Left forelimb (tissue), 1 donor: ENCODE measurements around the gene FADS2.
"Not testable (repeated sequence)": the region's sequence is repeated elsewhere in the genome, so short reads cannot be mapped to it uniquely, and the experiment has no call there.

Experiments
- DNase-seq: peaks from one replicate; pipeline ENCODE4 v3.0.0-alpha.2; 2018; ENCODE audit warnings: low spot score

FADS2 gene

DNA sequence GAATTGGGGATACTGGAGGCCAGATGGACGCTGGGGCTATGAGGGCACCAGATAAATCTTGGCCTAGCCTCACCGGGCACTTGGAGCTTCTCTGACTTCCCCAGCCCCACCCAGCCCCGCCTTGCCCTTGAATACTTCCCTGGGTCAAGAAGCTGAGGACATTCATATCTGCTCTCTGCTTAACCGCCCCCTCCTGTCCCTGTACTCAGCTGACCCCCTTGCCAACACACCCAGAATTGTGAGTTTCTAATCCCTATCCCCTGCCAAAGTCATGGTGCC, 41.3 kb downstream of the FADS2 start:
- DNase-seq: no peak

DNA sequence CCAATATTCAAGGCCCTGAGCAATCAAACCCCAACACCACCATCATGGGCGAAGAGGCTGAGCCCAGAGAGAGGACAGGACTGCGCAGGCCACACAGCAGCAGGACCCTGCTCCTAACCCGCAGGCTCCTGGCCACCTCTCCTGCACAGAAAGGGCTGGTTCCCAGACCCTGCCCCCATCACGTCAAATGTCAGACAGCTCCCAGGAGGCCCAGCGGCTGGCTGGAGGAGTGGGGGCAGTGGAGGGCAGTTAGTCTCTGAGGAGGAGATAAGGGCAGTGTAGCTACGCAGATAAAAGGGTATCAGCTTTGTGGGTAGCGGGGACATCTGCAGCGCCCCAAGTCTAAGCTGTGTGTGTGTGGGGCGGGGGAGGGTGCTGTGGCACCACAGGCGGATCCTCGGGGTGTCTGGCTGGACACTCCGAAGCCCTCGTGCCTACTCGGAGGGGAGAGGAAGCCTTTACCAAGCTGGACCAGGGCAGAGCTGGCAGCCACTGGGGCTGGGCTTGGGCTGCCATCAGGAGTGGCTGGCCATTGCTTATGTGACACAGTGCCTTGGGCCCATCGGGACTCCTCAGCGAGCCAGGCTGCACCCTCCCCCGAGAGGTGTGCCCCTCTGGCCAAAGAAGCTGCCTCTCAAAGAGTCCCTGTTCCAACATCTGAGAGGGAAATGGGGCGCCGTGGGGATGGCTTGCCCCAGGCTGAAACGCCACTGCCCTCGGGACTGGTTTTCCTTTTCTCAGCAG, 41.8 kb downstream of the FADS2 start:
- no peak for DNase-seq

DNA sequence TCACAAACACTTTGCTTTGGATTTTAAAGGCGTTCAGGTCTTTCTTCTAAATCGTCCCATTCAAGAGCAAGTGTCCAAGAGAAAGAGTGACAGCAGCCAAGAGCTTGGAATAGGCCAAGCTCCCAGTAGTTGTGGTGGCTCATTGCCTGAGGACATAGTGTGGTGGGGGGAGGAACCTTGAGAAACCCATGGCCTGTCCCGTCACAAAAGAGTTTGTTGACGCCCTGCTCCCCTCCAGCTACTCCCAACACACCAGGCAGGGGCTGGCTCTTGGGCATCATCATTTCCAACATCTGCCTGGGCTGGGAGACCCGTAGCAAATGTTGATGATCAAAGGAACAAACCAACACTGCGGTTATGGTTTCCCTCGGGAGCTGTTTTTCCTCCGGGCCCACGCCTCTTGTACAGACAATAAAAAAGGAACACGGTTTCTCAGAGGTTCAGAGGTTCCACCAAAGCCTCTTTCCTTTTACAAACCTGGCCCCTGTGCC, 42.5 kb downstream of the FADS2 start:
- DNase-seq: no peak

DNA sequence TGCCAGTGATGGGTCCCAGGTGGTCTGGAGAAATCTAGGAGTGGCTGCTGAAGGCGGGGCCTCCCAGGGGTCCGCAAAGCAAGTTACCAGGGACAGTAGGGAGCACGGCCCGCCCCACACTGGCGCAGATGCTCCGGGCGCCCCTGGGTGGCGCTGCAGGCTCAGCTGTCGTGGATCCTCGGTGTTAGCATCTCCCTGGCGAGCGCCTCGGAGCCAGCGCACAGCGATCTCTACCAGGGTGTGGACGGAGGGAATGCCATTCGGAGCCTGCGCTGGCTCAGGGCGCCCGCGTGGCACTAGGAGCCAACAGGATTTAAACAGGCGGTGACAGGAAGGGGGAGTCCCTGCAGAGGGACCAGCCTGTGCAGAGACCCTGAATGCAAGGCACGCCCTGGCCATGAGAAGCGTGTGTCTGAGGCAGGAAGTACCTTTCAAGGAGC, 43.1 kb downstream of the FADS2 start:
- DNase-seq: peak; percentile 86

DNA sequence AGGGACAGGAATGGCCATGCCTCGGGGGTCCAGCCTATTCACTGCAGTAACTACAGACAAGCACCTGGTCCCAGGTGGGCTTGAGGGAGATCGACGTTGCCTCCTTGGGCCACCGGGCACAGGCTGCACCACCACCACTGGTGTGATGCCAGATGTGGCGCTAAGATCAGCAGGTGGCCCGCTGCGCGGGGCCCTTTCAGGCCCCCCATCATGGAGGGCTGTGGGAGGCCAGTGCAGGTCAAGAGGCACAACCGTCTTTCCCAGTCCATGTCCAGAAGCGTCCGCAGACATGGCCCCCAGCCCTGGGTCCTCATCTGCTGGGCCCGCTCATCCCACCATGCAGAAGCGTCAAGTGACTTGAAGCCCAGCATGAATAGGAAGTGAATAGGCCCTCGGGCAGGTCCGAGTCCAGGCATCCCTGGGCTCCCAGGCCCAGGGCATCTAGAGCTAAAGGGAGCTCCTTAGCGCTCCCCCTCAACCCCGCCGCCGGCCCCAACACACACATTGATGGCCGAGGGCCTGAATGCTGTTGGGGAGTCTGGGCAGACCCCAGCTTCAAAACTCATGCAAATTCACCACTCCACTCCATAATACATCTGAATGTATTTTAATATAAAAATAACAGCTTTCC, 45.0 kb downstream of the FADS2 start:
- DNase-seq: no peak

DNA sequence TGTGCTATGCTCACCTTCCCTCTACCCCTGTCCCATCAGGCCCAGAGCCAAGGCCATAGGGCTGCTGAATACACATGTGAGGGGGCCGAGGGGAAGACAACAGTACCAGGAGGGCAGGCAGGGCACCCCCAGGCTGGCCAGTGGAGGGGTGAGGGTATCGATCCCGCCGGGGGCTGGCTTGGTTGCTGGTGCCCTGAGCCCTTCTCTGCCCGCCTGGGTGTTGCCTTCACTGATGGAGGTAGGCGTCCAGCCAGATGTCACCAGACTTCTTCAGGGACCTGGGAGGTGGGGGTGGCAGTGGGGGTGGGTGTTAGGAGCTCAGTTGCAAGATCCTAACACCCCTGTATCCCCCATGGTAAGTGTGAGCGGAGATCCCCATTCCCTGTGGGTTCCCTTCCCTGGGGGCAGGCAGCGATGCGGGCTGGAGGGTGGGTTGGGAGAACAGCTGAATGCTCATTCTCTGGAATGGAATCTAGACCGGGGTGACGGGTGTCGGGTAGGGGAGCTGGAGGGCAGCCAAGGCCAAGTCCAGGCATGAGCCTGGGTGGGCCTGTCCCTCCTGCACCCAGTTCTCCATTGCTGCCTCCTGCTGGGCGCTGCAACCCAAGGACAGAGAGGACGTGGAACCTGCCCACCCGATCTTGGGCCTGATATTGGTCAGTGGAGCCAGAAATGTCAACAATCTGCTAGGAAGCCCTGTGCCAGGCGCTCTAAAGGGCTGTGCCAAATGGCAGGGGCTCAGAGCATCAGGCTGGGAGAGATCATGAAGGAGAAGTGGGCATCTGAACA, 45.7 kb downstream of the FADS2 start:
- DNase-seq: no peak

DNA sequence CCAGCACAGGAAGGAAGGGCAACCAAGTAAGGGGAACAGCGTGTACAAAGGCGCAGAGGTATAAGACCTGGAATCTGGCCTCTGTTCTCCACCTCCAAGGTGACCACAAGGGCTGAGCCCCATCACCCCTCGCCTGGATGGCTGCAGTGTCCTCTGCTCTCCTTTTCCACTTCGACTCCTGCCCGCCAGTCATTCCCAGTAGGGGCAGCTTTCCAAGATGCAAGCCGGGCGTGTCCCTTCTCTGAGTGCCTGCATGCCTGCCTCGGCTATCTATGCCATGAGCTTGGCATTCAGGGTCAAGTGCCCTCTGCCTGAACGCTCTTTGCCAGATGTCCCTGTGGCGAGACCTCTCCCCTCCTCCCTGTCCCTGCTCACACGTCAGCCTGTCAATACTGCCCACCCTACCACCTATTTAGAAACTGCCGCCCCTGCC, 46.3 kb downstream of the FADS2 start:
- no peak for DNase-seq

DNA sequence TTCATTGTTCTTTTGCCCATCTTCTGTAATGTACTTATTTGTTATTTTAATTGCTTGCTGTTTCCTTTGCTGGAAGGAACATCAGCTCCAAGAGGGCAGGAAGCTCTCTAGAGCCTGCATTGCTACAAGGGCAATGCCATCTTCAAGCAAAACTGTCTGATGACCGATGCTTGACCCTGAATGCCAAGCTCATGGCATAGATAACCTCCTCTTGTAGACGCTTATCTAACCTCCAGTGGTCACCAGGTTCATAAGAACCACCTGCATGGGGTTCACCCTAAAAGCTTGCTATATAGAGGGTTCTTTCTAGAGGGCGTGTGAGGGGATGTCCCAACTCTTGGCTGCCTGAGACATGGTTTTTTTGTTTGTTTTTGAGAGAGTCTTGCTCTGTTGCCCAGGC, 46.8 kb downstream of the FADS2 start:
- no peak for DNase-seq

DNA sequence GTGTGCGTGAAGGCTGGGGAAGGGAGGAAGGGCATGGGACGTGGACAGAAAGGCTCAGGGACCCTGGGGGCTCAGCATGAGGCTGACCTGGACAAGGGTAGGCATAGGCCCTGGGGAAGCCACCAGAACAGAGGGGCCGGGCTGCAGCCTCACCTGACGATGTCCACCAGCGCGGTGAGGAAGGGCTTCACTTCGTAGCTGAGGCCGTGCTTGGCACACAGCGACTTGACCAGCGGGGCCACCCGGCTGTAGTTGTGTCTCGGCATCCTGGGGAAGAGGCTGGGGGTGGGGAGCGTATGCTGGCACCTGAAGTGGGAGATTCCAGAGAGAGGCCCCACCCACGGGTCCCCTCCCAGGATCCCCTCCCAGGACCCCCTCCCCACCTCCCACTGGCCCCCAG, 47.6 kb downstream of the FADS2 start:
- DNase-seq: no peak

DNA sequence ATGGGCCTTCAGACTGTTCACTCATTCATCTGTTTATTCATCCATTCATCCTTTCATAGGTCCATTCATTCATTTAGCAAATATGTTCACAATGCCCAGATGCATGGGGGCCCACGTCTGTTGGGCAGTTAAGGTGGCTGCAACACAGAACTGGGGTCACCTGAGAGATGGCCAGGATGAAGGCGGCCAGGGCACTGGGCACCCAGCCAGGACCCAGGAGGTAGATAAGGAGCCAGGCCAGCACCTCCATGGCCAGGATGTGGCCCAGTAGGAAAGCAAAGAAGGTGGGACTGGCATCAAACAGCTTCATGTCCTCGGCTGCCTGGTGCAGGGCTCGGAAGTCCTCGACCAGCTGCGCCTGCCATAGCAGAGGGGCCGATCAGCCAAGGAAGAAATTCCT, 51.1 kb downstream of the FADS2 start:
- no peak for DNase-seq

DNA sequence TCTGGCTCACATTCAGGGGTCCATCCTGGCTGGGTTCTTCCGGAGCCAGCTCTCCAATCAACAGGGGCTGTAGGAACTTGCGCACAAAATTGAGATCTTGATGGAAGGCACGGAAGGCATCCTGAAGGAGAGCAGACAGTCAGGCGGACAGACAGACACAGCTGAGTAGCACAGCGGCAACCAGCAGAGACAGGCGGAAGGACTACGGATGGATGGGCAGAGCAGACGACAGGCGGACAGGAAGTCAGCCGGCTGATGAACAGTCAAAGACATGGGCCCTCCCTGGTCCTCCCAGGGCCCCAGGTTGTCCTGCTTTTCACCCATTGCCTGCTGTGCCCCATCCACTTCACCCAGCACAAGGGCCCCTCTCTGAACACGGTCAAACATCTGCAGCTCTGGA, 51.9 kb downstream of the FADS2 start:
- DNase-seq: no peak

DNA sequence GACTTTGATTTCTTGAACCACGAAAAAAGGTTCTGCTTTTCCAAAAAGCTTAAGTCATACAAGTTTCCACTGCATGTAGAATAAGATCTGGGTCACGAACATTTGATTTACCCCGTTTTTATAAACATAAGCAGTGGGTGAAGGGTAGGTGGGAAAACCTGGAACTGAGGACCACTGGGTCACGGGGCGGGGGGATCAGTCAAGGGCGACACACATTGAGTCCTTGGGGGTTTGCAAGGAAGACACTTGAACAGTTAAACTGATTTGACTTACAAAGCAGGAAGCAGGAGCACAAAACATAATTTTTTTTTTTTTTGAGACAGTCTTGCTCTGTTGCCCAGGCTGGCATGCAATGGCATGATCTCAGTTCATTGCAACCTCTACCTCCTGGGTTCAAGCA, 52.4 kb downstream of the FADS2 start:
- no peak for DNase-seq

DNA sequence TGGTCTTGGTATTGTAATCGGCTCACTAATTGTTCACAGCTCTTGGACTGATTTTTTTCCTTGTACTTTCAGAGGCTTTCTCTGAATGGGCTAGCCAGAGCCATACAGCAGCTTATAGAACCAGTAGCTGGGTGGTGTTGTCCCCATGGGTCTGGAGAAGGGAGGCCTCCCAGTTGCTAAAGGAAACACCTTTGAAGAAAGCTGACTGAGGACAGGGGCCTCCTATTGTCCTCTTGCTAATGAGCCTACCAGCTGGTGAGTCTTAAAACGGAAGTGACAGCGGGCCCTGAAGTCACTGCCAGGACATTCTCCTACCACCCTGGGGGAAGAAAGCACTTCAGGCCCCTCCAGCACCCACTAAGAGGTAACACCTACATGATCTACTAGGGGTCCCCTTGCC, 53.3 kb downstream of the FADS2 start:
- no peak for DNase-seq

DNA sequence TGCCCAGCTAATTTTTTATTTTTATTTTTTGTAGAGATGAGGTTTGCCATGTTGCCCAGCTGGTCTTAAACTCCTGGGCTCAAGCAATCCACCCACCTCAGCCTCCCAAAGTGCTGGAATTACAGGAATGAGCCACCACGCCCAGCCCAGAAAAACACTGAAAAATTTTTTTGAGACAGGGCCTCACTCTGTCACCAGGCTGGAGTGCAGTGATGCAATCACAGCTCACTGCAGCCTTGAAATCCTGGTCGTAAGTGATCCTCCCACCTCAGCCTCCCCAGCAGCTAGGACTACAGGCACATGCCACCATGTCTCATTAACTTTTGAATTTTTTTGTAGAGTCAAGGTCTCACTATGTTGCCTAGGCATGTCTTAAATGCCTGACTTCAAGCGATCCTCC, 54.2 kb downstream of the FADS2 start:
- not testable (repeated sequence) for DNase-seq

DNA sequence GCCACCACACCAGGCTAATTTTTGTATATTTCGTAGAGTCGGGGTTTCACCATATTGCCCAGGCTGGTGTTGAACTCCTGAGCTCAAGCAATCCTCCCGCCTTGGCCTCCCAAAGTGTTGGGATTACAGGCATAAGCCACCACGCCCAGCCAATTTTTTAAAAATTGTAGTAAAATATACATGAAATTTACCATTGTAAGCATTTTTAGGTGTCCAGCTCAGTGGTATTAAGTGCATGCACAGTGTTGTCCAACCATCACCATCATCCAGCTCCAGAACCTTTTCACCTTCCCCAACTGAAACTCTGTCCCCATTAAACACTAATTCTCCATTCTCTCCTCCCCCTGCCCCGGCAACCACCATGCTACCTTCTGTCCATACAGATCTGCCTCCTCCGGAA, 54.8 kb downstream of the FADS2 start:
- no peak for DNase-seq

DNA sequence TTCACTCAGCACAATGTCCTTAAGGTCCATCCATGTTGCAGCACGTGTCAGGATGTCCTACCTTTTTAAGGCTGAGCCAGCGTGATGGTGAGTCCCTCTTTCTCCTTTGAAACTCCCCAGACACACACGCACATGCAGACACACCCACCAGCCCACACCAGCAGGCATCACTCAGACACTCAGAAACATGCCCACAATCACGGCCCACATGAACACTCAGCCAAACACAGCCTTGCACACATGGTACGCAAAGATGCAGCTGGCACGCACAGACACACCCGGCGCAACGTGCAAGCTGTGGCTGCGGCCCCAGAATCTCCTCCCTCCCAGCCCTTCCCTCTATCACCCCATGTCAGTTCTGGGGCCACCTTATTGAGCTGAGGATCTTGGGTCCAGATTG, 55.2 kb downstream of the FADS2 start:
- no peak for DNase-seq

DNA sequence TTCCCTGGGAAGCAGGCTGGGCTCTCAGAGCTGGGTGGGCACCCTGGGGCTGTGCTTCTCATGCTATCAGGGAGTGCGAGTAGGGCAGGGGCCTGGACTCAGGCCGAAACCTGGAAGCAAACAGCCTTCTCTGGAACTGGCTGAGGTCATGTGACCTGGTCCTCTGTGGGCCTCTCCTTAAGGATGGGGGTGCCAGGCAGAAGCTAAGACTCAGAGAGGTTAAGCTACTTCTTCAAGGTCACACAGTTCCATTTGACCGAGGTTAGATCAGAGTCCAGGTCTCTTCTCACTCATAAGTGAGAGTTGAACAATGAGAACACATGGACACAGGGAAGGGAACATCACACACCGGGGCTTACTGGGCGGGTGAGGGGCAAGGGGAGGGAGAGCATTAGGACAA, 55.8 kb downstream of the FADS2 start:
- DNase-seq: no peak

DNA sequence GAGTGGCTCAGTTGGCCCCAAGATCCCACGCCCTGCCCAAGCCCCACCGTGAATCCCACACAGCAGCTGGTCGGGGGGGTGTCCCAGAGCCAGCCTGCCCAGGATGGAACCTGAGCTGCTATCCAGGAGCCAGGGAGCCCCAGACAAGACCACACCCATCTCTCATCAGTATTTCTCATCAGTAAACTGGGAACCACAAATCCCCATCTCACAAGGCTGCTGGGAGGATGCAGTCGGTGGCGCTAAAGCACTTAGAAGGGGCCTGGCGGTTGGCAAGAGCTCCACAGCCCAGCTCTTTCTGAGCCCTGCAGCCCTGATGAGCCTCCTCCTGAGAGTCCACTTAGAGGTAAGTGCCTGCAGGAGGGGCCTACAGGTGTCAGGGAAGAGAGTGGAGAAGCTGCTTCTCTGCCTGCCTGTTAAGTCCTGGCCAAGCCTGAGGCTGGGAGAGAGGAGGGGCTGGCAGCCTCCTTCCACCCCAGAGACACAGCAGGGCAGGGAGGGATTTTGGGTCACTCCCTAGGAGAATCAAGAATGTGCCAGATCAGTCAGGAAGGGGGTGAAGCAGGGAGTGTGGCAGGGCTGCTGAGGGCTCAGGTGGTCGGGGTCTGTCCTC, 57.2 kb downstream of the FADS2 start:
- no peak for DNase-seq

DNA sequence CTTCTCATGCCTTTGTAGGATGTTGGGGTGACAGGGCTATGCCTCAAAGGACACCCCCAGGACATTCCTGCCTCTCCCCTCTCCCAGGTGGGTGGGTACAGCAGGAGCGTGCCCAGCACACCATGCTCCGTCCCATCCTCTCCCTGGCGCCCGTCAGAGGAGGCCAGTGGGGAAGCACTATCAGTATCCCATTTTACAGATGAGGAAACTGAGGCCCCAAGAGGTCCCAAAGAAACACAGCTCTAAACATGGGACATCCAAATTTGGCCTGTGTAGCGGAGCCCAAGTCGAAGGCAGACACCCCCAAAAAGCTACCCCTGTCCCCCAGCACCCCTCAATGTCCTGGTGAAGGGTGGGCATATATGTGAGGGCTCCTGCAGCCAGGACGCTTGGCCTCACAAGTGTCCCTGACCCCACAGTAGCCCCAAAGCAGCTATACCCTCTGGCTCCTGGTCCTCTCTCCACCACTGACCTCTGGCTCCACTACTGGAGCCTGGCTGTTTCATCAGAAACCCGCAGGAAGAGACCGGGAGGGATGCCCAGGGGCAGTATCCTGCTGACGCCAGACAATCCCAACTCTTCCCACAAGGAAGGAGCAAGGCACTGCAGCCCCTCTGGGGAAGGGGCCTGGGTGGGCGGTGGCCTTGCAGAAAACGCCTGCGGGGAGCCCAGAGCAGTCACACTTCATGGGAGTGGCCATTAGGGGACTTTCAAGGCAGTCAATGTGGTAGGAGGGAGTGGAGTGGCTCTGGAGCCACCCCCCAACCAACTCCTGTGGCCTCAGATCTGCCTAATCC, 57.9 kb downstream of the FADS2 start:
- DNase-seq: no peak

DNA sequence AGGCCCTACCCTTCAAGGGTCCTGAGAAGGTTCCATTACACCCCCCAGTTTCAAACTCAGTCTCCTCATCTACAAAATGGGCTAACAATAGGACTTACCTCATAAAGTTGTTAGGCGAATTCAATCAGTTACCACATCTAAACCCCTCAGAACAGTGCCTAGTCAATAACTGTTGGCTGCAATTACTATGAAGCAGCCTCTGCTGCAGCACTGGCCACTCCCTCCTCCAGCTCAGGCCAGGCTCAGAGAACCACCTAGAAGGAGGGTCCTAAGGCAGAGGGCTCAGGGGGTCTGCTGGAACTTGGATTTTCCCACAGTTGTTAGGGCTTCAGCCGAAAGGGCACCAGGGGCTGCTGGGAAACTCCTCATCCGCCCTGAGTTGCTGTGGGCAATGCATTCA, 58.5 kb downstream of the FADS2 start:
- no peak for DNase-seq

DNA sequence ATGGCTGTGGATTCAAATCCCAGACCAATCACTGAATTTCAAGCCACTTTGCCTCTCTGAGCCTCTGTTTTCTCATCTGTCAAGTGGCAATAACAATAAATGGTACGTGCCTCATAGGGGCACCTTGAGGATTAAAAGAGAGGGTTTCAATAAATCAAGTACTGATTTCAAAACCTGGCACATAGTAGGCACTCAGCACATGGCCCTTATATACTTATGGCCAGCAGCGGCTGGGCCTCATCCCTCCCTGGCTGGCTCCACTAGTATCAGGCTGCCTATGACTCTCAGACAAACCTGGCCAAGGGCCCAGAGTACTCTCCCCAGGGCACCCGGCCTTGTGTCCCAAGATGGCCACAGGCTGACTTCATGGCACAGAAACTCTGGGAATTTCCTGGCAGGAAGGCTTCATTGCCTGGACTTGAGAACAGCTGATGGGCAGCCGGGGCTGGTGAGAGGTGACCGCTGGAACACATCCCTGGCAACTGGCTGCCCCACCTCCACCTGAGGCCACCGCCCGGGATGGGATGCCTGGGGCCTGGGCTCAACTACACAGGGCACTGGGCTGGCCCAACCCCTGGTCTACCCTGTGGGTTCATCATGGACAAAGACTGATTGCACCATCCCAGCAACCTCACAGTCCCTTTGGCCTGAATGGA, 59.9 kb downstream of the FADS2 start:
- DNase-seq: no peak
